Activated naive CD4-positive, alpha-beta T cell treated with anti-CD3 and anti-CD28 coated beads, Interleukin-2, amount 50 U/mL, for 24 hours (primary cell): ENCODE results near the gene WNT2B.
"Not testable (repeated sequence)": the region's sequence is repeated elsewhere in the genome, so short reads cannot be mapped to it uniquely, and the experiment has no call there.

ENCODE experiments used
- H3K27ac Mint-ChIP-seq: one replicate; pipeline ENCODE4 v1.8.0; 2021; ENCODE audit warnings: mild to moderate bottlenecking, mixed read lengths
- H3K27me3 Mint-ChIP-seq: one replicate; pipeline ENCODE4 v1.8.0; 2021; ENCODE audit warnings: mixed read lengths
- H3K36me3 Mint-ChIP-seq: one replicate; pipeline ENCODE4 v1.8.0; 2021; ENCODE audit warnings: mixed read lengths
- H3K4me1 Mint-ChIP-seq: one replicate; pipeline ENCODE4 v1.8.0; 2021; ENCODE audit warnings: mixed read lengths
- H3K4me3 Mint-ChIP-seq: one replicate; pipeline ENCODE4 v1.8.0; 2021; ENCODE audit warnings: mild to moderate bottlenecking, mixed read lengths
- H3K9me3 Mint-ChIP-seq: one replicate; pipeline ENCODE4 v1.8.0; 2021; ENCODE audit warnings: mixed read lengths

WNT2B gene

GRCh38 chr1:112508278-112509004 is at the start of gene WNT2B:
Gene WNT2B, plus strand, starts transcription at chr1:112508965. Its CDS starts 298 bp downstream, at chr1:112509263.
- Mint-ChIP-seq H3K27me3 (peaks cover 13% of the 10 kb centered on the region), H3K9me3 (no peaks in the 10 kb centered on the region), H3K4me1 (peaks cover 17% of the 10 kb centered on the region), H3K27ac (no peak within 1 kb of the TSS), H3K36me3 (no peaks in the 10 kb centered on the region), H3K4me3 (peak within 1 kb of the TSS; percentile 82)

- Mint-ChIP-seq H3K4me3 (no peak overlapping the region), H3K27ac (no peak overlapping the region), H3K4me1 (peaks cover 2% of the 10 kb centered on the region), H3K27me3 (peaks cover 2% of the 10 kb centered on the region), H3K9me3 (no peaks in the 10 kb centered on the region), H3K36me3 (no peaks in the 10 kb centered on the region)
These were observed 48.1 kb upstream of the WNT2B start for GRCh38 chr1:112460615-112461014.

GRCh38 chr1:112461200-112461871 is 47.4 kb upstream of the WNT2B start:
- Mint-ChIP-seq H3K4me3 (no peak overlapping the region), H3K9me3 (no peaks in the 10 kb centered on the region), H3K27ac (no peak overlapping the region), H3K27me3 (peaks cover 2% of the 10 kb centered on the region), H3K4me1 (peaks cover 10% of the 10 kb centered on the region), H3K36me3 (no peaks in the 10 kb centered on the region)

- H3K27ac Mint-ChIP-seq = no peak overlapping the region
- peaks cover 15% of the 10 kb centered on the region for H3K4me1 Mint-ChIP-seq
- no peaks in the 10 kb centered on the region for H3K9me3 Mint-ChIP-seq
- H3K4me3 Mint-ChIP-seq = no peak overlapping the region
- no peaks in the 10 kb centered on the region for H3K36me3 Mint-ChIP-seq
- peaks cover 5% of the 10 kb centered on the region for H3K27me3 Mint-ChIP-seq
These were observed 45.8 kb upstream of the WNT2B start for GRCh38 chr1:112462953-112463279.

GRCh38 chr1:112464501-112464900 is 44.3 kb upstream of the WNT2B start:
- Mint-ChIP-seq H3K27me3 (peaks cover 5% of the 10 kb centered on the region), H3K36me3 (no peaks in the 10 kb centered on the region), H3K4me1 (peaks cover 15% of the 10 kb centered on the region)

GRCh38 chr1:112465122-112465521 is 43.6 kb upstream of the WNT2B start:
- H3K4me3 Mint-ChIP-seq = no peak overlapping the region

More at GRCh38 chr1:112464501-112464900, 44.3 kb upstream of the WNT2B start:
- H3K4me3 Mint-ChIP-seq = no peak overlapping the region
- H3K27ac Mint-ChIP-seq = no peak overlapping the region
- no peaks in the 10 kb centered on the region for H3K9me3 Mint-ChIP-seq

GRCh38 chr1:112466078-112466660 is 42.6 kb upstream of the WNT2B start:
- Mint-ChIP-seq H3K27ac (peak overlapping the region; percentile 14), H3K4me1 (peaks cover 15% of the 10 kb centered on the region), H3K9me3 (no peaks in the 10 kb centered on the region), H3K36me3 (no peaks in the 10 kb centered on the region), H3K27me3 (peaks cover 9% of the 10 kb centered on the region), H3K4me3 (peak overlapping the region; percentile 87)

More at GRCh38 chr1:112465122-112465521, 43.6 kb upstream of the WNT2B start:
- Mint-ChIP-seq H3K4me1 (peaks cover 15% of the 10 kb centered on the region), H3K27ac (no peak overlapping the region), H3K36me3 (no peaks in the 10 kb centered on the region), H3K9me3 (no peaks in the 10 kb centered on the region), H3K27me3 (peaks cover 7% of the 10 kb centered on the region)

GRCh38 chr1:112470324-112470723 is 38.4 kb upstream of the WNT2B start:
- not testable (repeated sequence) for H3K4me3 Mint-ChIP-seq, H3K36me3 Mint-ChIP-seq, H3K9me3 Mint-ChIP-seq, H3K27ac Mint-ChIP-seq
- Mint-ChIP-seq H3K27me3 (peaks cover 25% of the 10 kb centered on the region), H3K4me1 (peaks cover 15% of the 10 kb centered on the region)

GRCh38 chr1:112470966-112471365 is 37.8 kb upstream of the WNT2B start:
- Mint-ChIP-seq H3K4me3 (no peak overlapping the region), H3K9me3 (peaks cover 5% of the 10 kb centered on the region), H3K36me3 (no peaks in the 10 kb centered on the region), H3K4me1 (peaks cover 9% of the 10 kb centered on the region), H3K27ac (no peak overlapping the region), H3K27me3 (peaks cover 25% of the 10 kb centered on the region)

- H3K27me3 Mint-ChIP-seq = peaks cover 22% of the 10 kb centered on the region
These were observed 36.6 kb upstream of the WNT2B start for GRCh38 chr1:112472142-112472541.

GRCh38 chr1:112477550-112477949 is 31.2 kb upstream of the WNT2B start:
- Mint-ChIP-seq H3K4me1 (no peaks in the 10 kb centered on the region), H3K9me3 (peaks cover 25% of the 10 kb centered on the region), H3K27ac (no peak overlapping the region), H3K36me3 (peaks cover 6% of the 10 kb centered on the region), H3K4me3 (no peak overlapping the region), H3K27me3 (peaks cover 18% of the 10 kb centered on the region)

More at GRCh38 chr1:112472142-112472541, 36.6 kb upstream of the WNT2B start:
- Mint-ChIP-seq H3K36me3 (no peaks in the 10 kb centered on the region), H3K9me3 (peaks cover 12% of the 10 kb centered on the region), H3K4me1 (no peaks in the 10 kb centered on the region), H3K4me3 (no peak overlapping the region), H3K27ac (no peak overlapping the region)

- H3K4me3 Mint-ChIP-seq = no peak overlapping the region
- H3K4me1 Mint-ChIP-seq = no peaks in the 10 kb centered on the region
- peaks cover 25% of the 10 kb centered on the region for H3K9me3 Mint-ChIP-seq
These were observed 30.5 kb upstream of the WNT2B start for GRCh38 chr1:112478314-112478713.

GRCh38 chr1:112486063-112486462 is 22.7 kb upstream of the WNT2B start:
- H3K9me3 Mint-ChIP-seq, H3K36me3 Mint-ChIP-seq, H3K27ac Mint-ChIP-seq, H3K4me3 Mint-ChIP-seq, H3K4me1 Mint-ChIP-seq: not testable (repeated sequence)
- H3K27me3 Mint-ChIP-seq = peaks cover 14% of the 10 kb centered on the region

More at GRCh38 chr1:112478314-112478713, 30.5 kb upstream of the WNT2B start:
- Mint-ChIP-seq H3K27ac (no peak overlapping the region), H3K36me3 (peaks cover 6% of the 10 kb centered on the region), H3K27me3 (peaks cover 14% of the 10 kb centered on the region)

GRCh38 chr1:112487686-112488085 is 21.1 kb upstream of the WNT2B start:
- H3K36me3 Mint-ChIP-seq, H3K9me3 Mint-ChIP-seq, H3K27ac Mint-ChIP-seq, H3K4me3 Mint-ChIP-seq, H3K4me1 Mint-ChIP-seq: not testable (repeated sequence)
- peaks cover 11% of the 10 kb centered on the region for H3K27me3 Mint-ChIP-seq

- Mint-ChIP-seq H3K9me3 (no peaks in the 10 kb centered on the region), H3K36me3 (no peaks in the 10 kb centered on the region), H3K27me3 (peaks cover 11% of the 10 kb centered on the region), H3K27ac (no peak overlapping the region), H3K4me3 (no peak overlapping the region), H3K4me1 (no peaks in the 10 kb centered on the region)
These were observed 20.6 kb upstream of the WNT2B start for GRCh38 chr1:112488141-112488540.

- H3K4me1 Mint-ChIP-seq = no peaks in the 10 kb centered on the region
- no peaks in the 10 kb centered on the region for H3K9me3 Mint-ChIP-seq
- H3K27ac Mint-ChIP-seq = no peak overlapping the region
- H3K36me3 Mint-ChIP-seq = no peaks in the 10 kb centered on the region
- H3K27me3 Mint-ChIP-seq = peaks cover 16% of the 10 kb centered on the region
- no peak overlapping the region for H3K4me3 Mint-ChIP-seq
These were observed 16.7 kb upstream of the WNT2B start for GRCh38 chr1:112492076-112492475.
